ENCODE data around the gene LRFN2.

DNA sequence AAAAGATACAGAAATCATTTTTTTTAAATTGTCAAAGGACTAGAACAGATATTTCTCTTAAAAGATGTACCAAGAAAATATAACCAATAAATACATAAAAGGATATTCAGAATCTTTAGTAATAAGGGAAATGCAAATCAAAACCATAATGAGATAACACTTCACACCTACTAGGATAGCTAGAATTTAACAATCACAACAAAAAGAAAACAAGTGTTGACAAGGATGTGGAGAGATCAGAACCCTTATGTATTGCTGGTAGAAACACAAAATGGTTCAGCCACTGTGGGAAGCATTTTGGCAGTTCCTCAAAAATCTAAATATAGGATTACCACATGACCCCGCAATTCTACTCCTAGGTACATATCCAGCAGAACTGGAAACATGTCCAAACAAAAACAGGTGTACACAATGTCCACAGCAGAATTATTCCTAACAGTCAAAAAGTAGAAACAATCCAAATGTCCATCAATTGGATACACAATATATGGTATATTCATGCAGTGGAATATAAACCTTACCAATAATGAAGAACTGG, 211.0 kb downstream of the LRFN2 start:
- TF ChIP-seq, protein P1, sequence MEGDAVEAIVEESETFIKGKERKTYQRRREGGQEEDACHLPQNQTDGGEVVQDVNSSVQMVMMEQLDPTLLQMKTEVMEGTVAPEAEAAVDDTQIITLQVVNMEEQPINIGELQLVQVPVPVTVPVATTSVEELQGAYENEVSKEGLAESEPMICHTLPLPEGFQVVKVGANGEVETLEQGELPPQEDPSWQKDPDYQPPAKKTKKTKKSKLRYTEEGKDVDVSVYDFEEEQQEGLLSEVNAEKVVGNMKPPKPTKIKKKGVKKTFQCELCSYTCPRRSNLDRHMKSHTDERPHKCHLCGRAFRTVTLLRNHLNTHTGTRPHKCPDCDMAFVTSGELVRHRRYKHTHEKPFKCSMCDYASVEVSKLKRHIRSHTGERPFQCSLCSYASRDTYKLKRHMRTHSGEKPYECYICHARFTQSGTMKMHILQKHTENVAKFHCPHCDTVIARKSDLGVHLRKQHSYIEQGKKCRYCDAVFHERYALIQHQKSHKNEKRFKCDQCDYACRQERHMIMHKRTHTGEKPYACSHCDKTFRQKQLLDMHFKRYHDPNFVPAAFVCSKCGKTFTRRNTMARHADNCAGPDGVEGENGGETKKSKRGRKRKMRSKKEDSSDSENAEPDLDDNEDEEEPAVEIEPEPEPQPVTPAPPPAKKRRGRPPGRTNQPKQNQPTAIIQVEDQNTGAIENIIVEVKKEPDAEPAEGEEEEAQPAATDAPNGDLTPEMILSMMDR (IDR thresholded peaks at IDR 0.05), result no peak
- no peak for TF ChIP-seq POLR2A (IDR thresholded peaks at IDR 0.05)
